Suppressor macrophage treated with lipopolysaccharide for 4 hours (primary cell): Measurements from ENCODE around the gene SAMD11.

Source experiments
- DNase-seq: peaks from one replicate; pipeline ENCODE4 v3.0.0-alpha.2; 2020

SAMD11 gene

GRCh38 chr1:947958-948357 lies 24.2 kb downstream of the SAMD11 start:
- DNase-seq = no peak

GRCh38 chr1:950268-950667 lies 26.5 kb downstream of the SAMD11 start:
- no peak for DNase-seq

- DNase-seq = no peak
These were observed 27.2 kb downstream of the SAMD11 start for GRCh38 chr1:950881-951280.

- no peak for DNase-seq
These were observed 27.6 kb downstream of the SAMD11 start for GRCh38 chr1:951364-951763.

- no peak for DNase-seq
These were observed 28.5 kb downstream of the SAMD11 start for GRCh38 chr1:952201-952600.

- no peak for DNase-seq
These were observed 28.9 kb downstream of the SAMD11 start for GRCh38 chr1:952603-953002.

- DNase-seq = no peak
These were observed 30.0 kb downstream of the SAMD11 start for GRCh38 chr1:953524-954320.

- no peak for DNase-seq
These were observed 31.2 kb downstream of the SAMD11 start for GRCh38 chr1:954927-955326.

- DNase-seq = no peak
These were observed 31.8 kb downstream of the SAMD11 start for GRCh38 chr1:955474-955873.

- no peak for DNase-seq
These were observed 32.9 kb downstream of the SAMD11 start for GRCh38 chr1:956636-957035.

- DNase-seq = peak; percentile 95
These were observed 35.4 kb downstream of the SAMD11 start, which contains the start of gene NOC2L for GRCh38 chr1:958823-959730. NOC2L (minus strand) TSS chr1:959256; CDS start chr1:959240, 16 bp downstream.

GRCh38 chr1:959731-960362 lies 36.1 kb downstream of the SAMD11 start:
- no peak for DNase-seq

- DNase-seq = peak; percentile 81
These were observed 36.8 kb downstream of the SAMD11 start, which contains the start of gene KLHL17 for GRCh38 chr1:960363-961131. KLHL17 (plus strand) TSS chr1:960584; CDS start chr1:960694, 110 bp downstream.

GRCh38 chr1:961132-961669 lies 37.5 kb downstream of the SAMD11 start:
- DNase-seq = no peak

GRCh38 chr1:962381-963300 lies 38.9 kb downstream of the SAMD11 start:
- DNase-seq = no peak

- no peak for DNase-seq
These were observed 39.6 kb downstream of the SAMD11 start for GRCh38 chr1:963301-963651.

- no peak for DNase-seq
These were observed 40.2 kb downstream of the SAMD11 start for GRCh38 chr1:963746-964525.

GRCh38 chr1:964691-965525 lies 41.2 kb downstream of the SAMD11 start:
- DNase-seq = no peak

GRCh38 chr1:965526-966134 lies 41.9 kb downstream of the SAMD11 start:
- DNase-seq = no peak
